Measurements from ENCODE around the gene GPRIN3. TPM values are rescaled to one million over a fixed set of nuclear protein-coding genes. Genes with fewer than 3 reads are reported as not detected.
"Not testable (repeated sequence)": the region's sequence is repeated elsewhere in the genome, so short reads cannot be mapped to it uniquely, and the experiment has no call there.

GPRIN3 gene
- polyA plus RNA-seq, 3 donors, result 0.60 to 1.0 (median 0.88) TPM

DNA sequence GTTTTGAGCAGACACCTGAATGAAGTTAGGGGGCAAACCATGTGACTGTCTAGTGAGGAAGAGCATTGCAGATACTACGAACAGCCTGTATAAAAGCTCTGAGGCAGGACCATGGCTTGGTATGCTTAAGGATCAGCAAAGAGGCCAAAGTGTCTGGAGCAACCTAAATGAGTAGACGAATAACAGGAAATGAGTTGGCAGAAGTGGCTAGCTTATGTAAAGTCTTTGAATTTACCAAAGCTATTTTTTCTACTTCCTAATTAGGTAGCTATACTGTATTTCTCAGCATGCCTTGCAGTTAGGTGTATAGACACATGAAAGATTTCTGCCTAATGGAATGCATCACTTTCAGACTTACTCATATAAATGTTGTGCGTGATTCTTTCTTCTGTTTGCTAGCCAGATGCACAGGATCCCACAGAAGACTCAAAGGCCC is 9.3 kb upstream of the GPRIN3 start:
- 30 to 62% (median 30%) methylated on average over 3 of the region's 3 CpGs for WGBS, 3 donors
- H3K27ac ChIP-seq (ENCODE audit: low read depth, low read length), result no peak overlapping the region

DNA sequence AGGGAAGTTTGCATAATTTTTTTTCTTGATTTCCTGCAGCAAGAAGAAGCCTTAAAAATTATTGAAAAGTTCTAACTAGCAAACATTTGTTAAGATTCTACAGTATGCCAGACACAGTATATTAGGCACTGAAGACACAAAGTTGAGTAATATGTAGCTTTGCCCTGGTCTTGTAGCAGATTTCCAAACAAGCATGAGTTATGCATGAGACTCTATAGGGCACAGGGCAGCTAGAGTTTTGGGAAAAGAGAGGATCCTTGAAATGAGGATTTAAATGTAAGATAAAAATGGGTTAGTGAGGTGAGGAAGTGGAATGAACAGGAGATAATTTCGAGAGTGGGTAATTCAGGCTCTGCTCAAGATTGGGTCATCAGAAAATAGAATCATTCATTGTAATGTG is 8.6 kb upstream of the GPRIN3 start:
- WGBS, 3 donors, result 57 to 91% (median 58%) methylated on average over 1 of the region's 1 CpG
- H3K27ac ChIP-seq (ENCODE audit: low read depth, low read length), result no peak overlapping the region

DNA sequence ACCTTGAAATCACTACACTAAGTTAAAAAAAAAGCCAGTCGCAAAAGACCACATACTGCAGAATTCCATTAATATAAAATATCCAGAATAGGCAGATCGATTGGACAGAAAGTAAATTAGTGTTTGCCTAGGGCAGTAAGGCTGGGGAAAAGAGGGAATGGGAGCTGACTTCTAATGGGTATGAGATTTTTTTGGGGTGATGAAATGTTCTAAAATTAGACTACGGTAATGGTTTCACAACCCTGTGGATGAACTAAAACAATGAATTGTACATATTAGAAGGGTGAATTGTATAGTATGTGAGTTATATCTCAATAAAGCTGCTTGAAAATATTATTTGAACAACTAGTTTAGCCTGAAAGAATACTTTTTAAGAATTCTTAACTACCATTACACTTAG is 6.7 kb upstream of the GPRIN3 start:
- 81 to 95% (median 86%) methylated on average over 3 of the region's 3 CpGs for WGBS, 3 donors
- H3K27ac ChIP-seq (ENCODE audit: low read depth, low read length), result no peak overlapping the region

DNA sequence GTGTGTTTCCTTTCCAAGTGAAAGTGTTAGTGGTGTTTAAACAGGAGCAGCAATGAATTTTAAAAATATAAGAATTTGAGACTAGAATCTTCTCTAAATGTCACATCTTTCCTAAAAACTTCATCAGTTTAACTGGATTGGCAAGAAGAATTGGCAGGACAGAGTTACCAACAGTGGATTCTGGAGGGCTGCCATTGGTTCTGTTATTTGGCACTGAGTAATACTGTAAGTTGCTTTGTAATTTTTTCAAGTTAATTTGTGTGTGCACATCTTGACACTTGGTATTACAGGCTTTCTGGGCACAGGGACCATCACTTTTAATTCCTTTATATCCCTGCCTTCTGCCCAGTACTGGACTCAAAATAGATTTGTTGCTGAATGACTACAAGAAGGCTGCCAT is 4.5 kb upstream of the GPRIN3 start:
- H3K27ac ChIP-seq (ENCODE audit: low read depth, low read length), result no peak overlapping the region

DNA sequence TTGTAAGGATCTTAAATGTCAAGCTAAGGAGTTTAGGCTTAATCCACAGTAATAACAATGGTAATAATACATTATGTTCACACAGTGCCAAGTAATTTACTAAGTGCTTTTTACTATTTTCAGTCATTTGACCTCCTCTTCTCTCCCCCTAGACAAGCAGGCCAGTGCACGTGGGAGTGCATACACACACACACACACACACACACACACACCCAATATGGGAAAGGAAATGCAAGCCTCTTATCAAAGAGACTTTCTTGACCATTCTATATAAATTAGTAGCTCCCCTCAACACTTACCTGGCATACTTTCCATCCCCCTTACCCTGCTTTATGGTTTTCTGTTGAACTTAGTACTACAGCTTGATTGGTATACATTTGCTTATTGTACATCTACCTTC is 3.8 kb upstream of the GPRIN3 start:
- 62 to 83% (median 81%) methylated on average over 1 of the region's 1 CpG for WGBS, 3 donors

DNA sequence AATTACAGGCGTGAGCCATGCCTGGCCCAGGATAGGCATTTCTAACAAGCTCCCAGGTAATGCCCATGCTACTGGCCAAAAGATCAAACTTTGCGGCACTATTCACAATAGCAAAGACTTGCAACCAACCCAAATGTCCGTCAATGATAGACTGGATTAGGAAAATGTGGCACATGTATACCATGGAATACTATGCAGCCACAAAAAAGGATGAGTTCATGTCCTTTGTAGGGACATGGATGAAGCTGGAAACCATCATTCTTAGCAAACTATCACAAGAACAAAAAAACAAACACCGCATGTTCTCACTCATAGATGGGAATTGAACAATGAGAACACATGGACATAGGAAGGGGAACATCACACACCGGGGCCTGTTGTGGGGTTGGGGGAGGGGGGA is 1.6 kb upstream of the GPRIN3 start:
- H3K27ac ChIP-seq (ENCODE audit: low read depth, low read length), result not testable (repeated sequence)
- WGBS, 3 donors, result 96 to 100% (median 97%) methylated on average over 5 of the region's 5 CpGs

More for the DNA sequence above, 3.8 kb upstream of the GPRIN3 start:
- H3K27ac ChIP-seq (ENCODE audit: low read depth, low read length), result no peak overlapping the region

DNA sequence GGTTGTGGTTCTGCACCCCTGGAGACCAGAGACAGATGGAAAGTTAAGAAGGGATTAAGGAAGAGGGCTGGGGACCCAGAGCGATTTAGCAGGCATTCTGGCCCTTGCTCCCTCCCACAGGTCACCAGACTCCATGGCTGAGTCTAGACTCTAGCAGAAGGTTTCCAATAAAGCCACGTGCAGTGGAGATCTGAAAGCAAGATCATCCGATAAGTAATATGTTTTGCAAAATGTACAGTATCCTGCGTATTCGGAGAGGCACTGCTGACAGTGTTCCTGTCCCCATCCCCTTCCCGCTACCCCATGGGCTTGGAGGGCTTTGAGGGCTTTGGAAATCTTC is 531 bp upstream of the GPRIN3 start:
- WGBS, 3 donors, result 11 to 29% (median 23%) methylated on average over 6 of the region's 6 CpGs
- H3K27ac ChIP-seq (ENCODE audit: low read depth, low read length), result no peak overlapping the region

DNA sequence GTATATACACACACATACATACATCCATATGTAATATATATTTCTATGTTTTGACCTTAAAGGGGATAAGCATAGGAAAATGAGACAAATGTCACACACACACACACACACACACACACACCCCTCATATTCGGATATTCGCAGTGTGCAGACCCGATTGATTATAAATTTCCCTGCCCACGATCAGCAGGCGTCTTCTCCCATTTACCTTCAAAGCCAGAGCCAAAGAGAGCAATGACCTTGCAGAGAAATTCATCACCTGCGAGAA is 488 bp downstream of the GPRIN3 start:
- no peak overlapping the region for H3K27ac ChIP-seq (ENCODE audit: low read depth, low read length)
- 5 to 17% (median 14%) methylated on average over 6 of the region's 6 CpGs for WGBS, 3 donors

DNA sequence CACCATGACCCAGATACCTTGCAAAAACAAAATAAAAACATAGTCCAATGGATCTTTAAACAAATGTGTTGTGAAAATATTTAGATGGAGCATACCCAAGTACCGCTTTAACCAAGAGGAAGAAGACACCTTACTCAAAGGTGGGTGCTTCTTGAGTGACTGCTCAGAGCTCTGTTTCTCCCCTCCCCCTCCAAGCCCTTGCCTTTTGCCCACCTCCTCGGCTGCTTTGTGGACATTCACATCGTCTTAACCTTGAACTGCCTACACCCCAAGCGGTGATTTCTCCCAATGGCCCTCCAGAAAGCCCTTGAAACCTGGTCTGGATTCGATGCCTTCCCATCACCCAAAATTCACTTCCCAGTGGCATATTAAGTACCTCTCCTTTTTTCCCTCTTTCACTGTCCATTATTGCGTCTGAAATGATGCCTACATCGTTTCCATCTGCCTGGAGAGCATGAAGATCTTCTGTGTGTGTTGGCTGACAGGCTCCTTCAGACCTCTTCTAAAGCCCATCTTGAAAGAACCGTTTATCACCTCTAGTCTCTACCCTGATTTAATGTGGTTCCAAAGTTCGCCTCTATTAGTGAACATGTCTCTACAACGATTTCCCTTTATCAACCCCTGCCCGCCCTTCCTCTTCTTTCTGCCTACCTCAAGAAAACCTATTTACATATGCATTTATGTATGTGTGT is 968 bp downstream of the GPRIN3 start:
- 23 to 64% (median 54%) methylated on average over 11 of the region's 11 CpGs for WGBS, 3 donors
- H3K27ac ChIP-seq (ENCODE audit: low read depth, low read length), result no peak overlapping the region

DNA sequence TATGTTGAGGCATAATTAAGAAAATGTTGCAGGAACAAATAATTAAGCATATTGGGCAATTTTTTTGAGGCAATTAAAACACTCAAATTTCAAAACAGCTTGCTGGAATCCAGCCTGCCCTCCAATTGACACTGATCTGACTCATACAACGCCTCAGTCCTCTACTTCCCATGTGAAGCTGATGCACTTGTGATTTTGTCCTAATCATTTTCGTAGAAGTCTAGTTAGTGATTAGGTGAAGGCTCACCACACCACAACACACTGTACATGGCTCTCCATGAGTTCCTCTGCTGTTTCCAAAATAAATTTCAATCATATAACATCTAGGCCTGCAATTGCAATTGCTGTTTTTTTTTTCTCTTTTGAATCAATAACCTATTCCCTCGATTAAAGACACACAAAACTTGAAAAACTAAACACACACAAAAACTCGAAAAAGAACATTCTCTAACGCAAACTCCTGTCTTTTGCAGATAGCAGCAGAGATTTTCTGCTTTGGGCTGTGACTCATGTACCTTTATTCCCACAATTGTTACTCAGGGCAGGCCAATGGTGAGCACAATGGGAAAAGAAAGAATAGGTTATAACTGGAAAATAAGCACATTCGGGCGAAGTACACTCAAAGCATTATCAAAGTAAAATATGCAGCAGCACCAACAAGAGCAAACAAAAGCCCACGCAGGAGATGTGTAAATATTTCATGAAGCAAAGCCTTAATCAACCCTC is 1.7 kb downstream of the GPRIN3 start:
- no peak overlapping the region for H3K27ac ChIP-seq (ENCODE audit: low read depth, low read length)
- 25 to 78% (median 59%) methylated on average over 8 of the region's 8 CpGs for WGBS, 3 donors

DNA sequence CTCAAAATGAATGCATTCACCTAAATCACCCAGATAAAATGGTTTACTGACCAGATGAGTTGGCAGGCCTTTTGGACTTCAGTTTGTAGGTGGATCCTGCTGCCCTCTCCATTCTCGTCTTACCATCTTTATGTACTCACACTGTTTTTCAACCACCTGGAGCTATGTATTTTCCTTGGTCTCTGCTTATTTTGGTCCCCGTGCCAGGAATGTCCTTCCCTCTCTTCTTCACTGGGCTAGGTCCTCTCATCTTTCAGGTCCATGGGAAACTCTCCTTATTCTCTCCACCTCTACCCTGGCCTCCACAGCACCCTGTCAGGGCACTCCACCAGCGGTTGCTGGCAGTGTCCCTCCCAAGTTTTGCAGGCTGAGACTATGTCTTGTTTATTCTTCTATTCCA is 2.6 kb downstream of the GPRIN3 start:
- 52 to 84% (median 82%) methylated on average over 3 of the region's 3 CpGs for WGBS, 3 donors
- H3K27ac ChIP-seq (ENCODE audit: low read depth, low read length), result no peak overlapping the region

DNA sequence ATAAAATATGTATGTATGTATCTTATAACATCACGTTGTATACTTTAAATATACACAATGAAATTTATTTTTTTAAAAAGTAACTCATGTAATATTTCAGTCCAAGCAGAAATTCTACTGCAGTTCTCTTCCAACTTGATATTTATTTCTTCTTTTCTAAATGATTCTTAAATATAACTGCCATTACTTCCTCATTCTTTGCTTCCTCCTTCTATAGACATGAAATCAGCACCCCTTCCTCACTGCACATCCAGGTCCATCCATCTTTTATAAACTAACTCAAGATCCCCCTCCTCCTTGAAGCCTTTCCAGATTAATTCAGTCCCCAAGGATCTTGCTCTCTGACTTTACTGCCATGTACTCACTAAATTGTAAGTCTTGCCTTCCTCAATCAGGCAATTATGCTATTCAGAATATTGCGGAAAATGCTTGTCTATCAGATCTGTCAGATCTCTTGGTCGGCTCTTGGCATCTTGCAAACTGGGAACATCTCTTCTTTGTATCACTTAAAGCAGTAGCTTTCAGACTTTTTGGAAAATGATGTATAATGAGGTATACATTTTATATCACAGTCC is 3.7 kb downstream of the GPRIN3 start:
- WGBS, 3 donors, result 71 to 94% (median 81%) methylated on average over 3 of the region's 3 CpGs

DNA sequence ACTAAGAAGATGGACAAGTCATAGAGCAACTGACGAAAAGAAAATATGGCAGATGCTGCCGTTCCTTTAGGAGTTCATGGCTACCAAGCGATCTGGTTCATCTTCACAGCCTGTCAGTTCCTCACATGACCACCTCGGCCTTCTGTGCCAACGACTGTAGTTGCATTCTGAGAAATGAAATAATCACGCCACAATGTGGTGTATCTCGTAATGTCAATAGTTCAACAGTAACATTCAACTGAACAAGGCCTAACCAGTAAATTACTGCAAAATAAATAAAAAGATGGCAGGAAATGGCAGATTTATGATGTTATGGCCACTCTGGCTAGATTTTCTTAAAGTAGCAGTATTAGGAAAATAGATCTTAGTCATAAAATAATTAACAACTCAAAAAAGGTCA is 4.4 kb downstream of the GPRIN3 start:
- WGBS, 3 donors, result 67 to 75% (median 74%) methylated on average over 7 of the region's 7 CpGs
- H3K27ac ChIP-seq (ENCODE audit: low read depth, low read length), result no peak overlapping the region

More for the DNA sequence above, 3.7 kb downstream of the GPRIN3 start:
- H3K27ac ChIP-seq (ENCODE audit: low read depth, low read length), result no peak overlapping the region

DNA sequence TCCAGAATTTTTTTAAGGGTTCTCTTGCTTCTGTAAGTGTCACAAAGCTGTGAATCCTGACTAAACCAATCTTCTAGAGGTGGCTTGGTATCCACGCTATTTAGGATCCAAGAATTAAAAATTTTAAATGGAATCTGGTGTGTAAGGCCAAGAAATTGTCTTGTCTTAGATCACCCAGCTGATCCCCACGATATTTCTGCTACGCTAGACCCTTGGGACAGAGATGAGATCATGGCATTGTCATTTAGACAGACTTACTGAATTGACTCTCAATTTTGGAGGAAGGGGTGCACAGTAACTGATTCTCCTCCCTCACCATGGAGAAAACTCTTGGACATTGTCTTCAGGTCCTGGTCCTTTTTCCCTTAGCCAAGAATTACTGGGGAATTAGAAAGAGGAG is 5.7 kb downstream of the GPRIN3 start:
- no peak overlapping the region for H3K27ac ChIP-seq (ENCODE audit: low read depth, low read length)
- WGBS, 3 donors, result 69 to 86% (median 76%) methylated on average over 3 of the region's 3 CpGs

DNA sequence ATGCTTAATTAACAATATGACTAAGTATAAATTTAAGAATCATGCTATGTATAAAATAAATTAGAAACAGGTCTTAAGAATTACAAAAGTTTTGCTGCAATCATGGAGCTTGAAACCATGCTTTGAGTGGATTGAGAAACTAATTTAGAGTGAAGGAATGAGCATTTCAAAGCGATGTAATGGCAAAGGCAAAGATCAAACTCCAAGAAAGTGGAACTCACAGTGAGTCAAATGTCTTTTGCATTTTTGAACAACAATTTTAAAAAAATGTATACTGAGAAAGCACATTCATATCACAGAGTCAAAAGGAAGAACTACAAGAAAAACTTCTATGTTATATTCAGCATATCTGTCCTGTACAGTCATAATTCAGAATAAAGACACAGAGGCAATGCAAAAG is 6.6 kb downstream of the GPRIN3 start:
- WGBS, 3 donors, result 74 to 94% (median 80%) methylated on average over 1 of the region's 1 CpG
- H3K27ac ChIP-seq (ENCODE audit: low read depth, low read length), result no peak overlapping the region

DNA sequence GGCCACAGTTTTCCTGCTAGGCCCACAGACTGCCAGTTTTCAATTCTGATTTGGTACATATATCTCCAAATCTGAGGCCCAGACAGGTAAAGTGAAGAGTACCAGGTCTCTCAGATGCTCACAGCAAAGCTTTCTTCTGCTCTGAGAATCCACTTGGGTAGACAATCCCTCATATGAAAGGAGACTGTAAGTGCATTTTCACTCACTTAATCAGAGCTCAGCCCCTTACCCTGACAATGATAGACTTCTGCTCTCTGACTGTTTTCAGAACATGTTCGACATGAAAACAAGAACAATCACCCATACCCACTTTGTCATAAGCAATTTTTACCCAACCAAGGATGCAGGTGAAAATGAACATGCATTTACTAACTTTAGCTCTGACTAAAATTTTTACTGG is 7.1 kb downstream of the GPRIN3 start:
- H3K27ac ChIP-seq (ENCODE audit: low read depth, low read length), result no peak overlapping the region
- WGBS, 3 donors, result 83 to 93% (median 88%) methylated on average over 1 of the region's 1 CpG

DNA sequence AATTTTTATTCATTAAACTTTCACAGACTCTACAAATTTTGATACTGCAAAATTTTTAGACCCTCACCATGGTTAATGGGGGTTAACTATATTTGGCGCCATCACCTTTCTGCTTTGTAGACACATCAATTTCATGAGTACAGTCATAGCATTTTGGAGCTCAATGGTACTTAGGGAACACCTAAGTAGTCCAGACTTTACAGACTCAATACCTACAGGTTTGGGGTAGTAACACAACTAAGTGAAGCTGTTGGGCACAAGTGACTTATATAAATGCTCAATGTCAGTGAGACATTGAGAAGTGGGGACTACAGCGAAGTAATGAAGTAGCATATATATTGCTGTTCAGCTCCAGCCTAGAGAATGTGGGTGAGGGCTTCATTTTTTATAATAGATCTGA is 7.5 kb downstream of the GPRIN3 start:
- no peak overlapping the region for H3K27ac ChIP-seq (ENCODE audit: low read depth, low read length)
- 45 to 97% (median 68%) methylated on average over 2 of the region's 2 CpGs for WGBS, 3 donors

DNA sequence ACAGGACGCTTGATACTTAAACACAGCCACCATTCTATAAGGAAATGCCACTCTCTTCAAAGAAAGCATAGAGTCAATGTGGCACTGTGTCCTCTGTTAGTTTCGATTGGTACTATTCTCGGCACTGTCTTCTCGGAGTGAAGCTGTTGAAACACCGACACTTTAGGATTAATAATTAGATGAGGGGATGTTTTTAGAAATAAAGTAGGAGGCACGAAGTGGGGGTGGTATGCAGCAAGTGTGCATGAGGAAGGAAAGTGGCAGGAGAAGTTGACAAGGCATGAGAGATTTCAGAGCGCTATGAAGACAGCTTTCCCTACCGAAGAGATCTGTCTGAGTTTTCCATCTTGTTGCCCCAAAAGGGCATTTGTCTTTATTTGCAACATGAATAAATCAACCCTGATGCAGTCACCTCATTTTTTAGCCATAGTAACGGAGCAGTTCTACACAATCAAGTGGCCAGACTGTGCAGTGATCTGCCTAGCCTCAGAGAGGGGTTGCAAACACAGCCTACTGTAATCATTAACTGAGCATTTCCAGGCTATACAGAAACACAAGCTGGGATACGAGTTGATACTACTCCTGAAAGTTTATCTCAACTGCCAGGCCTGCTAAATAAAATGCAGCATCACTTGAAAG is 8.3 kb downstream of the GPRIN3 start:
- H3K27ac ChIP-seq (ENCODE audit: low read depth, low read length), result no peak overlapping the region
- WGBS, 3 donors, result 14 to 38% (median 38%) methylated on average over 10 of the region's 10 CpGs

DNA sequence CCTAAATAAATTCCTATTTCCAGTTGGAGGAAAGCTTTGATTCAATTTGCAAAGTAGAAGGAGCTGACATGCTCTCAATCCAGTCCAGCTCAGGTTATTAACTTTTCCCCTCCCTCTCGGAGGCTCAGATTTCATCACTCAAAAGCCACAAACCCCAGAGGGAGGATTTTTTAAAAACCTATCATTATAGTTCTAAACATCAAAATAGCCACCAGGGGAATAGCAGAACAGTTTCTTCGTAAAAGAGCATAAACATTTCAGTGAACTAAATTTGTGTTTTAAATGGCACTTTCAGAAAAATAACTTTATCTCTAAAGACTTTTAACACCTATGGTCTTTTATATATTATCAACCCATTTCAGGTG is 8.8 kb downstream of the GPRIN3 start:
- WGBS, 3 donors, result 11 to 19% (median 19%) methylated on average over 2 of the region's 2 CpGs
- H3K27ac ChIP-seq (ENCODE audit: low read depth, low read length), result no peak overlapping the region

DNA sequence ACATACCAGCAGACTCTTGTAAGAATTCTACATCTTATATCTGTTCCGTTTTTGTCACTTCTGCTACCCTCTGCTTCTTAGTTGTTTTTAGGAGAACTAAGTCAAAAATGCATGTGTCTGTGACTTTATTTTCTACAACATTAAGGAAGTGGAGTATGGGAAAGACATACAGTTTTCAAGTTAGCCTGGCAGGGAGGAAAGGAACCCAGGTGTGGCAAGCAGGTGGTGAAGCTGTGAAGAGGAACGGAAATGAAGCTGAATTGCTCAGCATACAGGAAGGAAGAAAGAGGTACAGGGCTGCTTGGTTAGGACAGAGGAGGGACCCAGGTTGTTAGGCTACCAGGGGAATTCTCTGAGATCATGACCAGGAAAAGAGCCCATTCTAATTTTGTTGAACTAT is 9.4 kb downstream of the GPRIN3 start:
- no peak overlapping the region for H3K27ac ChIP-seq (ENCODE audit: low read depth, low read length)
- 29 to 38% (median 35%) methylated on average over 2 of the region's 2 CpGs for WGBS, 3 donors
